C4-2B (cell line): Measurements from ENCODE around the gene NECTIN2.
"Not testable (repeated sequence)": the region's sequence is repeated elsewhere in the genome, so short reads cannot be mapped to it uniquely, and the experiment has no call there.

Source experiments
- H3K27ac ChIP-seq: fragments of 450-650 bp; 2 replicates; pipeline ENCODE4 v1.5.1; 2017
- CTCF ChIP-seq: fragments of 450-650 bp; conservative IDR thresholded peaks from 2 replicates; pipeline ENCODE4 v1.5.1; 2017; ENCODE audit warnings: mild to moderate bottlenecking
- ZFX ChIP-seq: fragments of 450-650 bp; IDR thresholded peaks from 2 replicates; pipeline ENCODE4 v1.6.1; 2017

The NECTIN2 gene

GRCh38 chr19:44856421-44857083 lies 10.5 kb downstream of the NECTIN2 start:
- no peak overlapping the region for H3K27ac ChIP-seq
- TF ChIP-seq ZFX: no peak
- TF ChIP-seq CTCF: no peak

GRCh38 chr19:44857837-44858236 lies 11.7 kb downstream of the NECTIN2 start:
- TF ChIP-seq CTCF (no peak), ZFX (no peak)
- no peak overlapping the region for H3K27ac ChIP-seq

GRCh38 chr19:44861576-44861975 lies 15.5 kb downstream of the NECTIN2 start:
- H3K27ac ChIP-seq: not testable (repeated sequence)

- no peak overlapping the region for H3K27ac ChIP-seq
- no peak for TF ChIP-seq ZFX
- TF ChIP-seq CTCF: no peak
Observed at GRCh38 chr19:44863990-44864389, 17.9 kb downstream of the NECTIN2 start.

- H3K27ac ChIP-seq: no peak overlapping the region
- TF ChIP-seq CTCF (no peak), ZFX (no peak)
Observed at GRCh38 chr19:44865196-44865767, 19.2 kb downstream of the NECTIN2 start.

DNA sequence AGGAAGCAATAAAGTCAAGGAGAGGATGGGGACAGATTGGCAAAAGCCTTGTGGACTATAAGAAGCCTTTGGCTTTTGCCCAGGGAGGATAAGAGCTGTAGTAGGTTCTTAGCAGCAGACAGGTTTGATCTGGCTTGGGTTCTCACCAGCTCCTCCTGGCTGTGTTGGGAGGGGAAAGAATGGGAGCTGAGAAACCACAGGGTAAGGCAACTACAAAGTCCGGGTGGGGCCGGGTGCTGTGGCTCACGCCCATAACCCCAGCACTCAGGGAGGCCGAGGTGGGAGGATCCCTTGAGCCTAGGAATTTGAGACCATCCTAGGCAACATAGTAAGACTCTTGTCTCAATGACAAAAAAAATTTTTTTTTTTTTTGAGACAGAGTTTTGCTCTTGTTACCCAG lies 20.6 kb downstream of the NECTIN2 start:
- H3K27ac ChIP-seq: no peak overlapping the region
- TF ChIP-seq ZFX (no peak), CTCF (no peak)

GRCh38 chr19:44867578-44867977 lies 21.5 kb downstream of the NECTIN2 start:
- TF ChIP-seq CTCF (no peak), ZFX (no peak)
- H3K27ac ChIP-seq: no peak overlapping the region
